ENCODE measurements around the gene PLET1.
"Not testable (repeated sequence)": the region's sequence is repeated elsewhere in the genome, so short reads cannot be mapped to it uniquely, and the experiment has no call there.

Gene PLET1

DNA sequence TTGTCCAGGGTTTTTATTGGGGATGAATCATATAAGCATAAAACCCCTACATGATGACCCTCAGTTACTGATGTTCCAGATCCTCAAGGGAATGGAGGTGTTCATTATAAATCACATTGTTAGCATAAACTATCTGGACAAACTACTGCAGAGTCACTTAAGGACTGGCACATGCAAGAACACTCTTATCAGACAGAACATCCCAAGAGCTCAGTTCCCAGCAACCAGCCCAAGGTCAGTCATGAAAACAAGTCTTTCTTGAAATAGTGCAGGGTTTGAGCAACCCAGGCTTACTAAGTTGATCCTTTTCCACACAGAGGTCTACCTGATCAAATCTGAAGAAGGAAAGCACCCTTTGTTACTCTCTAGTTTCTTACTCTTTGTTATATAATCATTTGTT lies 48.0 kb downstream of the PLET1 start:
- no peak for DNase-seq (ENCODE audit: low read depth, low spot score)

DNA sequence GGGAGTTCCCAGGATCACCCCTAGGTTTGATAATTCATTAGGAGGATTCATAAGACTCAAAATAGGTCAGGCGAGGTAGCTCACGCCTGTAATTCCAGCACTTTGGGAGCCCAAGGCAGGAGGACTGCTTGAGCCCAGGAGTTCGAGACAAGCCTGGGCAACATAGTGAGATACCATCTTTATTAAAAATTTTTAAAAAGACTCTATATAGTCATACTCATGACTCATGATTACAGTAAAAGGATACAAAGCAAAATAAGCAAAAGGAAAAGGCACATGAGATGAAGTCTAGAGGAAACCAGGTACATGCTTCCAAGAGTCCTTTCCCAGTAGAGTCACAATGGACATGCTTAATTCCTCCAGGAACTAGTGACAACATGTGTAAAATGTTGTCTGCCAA lies 48.4 kb downstream of the PLET1 start:
- DNase-seq (ENCODE audit: low read depth, low spot score), result no peak

DNA sequence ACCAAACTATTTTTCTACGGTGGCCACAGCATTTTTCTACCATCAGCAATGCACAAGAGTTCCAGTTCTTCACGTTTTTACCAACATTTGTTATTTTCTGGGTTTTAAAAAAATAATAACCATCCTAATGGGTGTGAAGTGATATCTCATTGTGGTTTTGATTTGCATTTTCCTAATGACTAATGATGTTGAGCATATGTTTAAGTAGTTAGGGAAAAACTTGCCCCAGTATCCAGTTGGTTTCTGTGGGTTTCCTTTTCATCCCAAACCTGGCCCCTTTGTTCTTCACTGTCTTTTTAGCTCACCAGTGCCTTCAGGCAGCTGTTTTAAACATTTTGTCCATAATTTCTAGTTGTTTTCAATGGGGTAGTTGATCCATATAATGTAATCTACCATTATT lies 49.1 kb downstream of the PLET1 start:
- DNase-seq (ENCODE audit: low read depth, low spot score), result no peak

DNA sequence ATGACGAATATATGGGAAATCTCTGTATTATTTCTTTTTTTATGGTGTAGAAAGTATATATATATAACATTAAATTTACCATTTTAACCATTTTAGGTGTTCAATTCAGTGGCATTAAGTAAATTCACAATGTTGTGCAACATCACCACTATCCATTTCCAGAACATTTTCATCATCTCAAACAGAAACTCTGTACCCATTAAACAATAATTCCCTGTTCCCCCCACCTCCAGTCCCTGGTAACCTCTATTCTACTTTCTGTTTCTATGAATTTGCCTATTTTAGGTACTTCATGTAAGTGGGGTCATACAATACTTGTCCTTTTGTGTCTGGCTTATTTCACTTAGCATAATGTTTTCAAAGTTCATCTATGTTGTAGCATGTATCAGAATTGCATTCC lies 49.8 kb downstream of the PLET1 start:
- no peak for DNase-seq (ENCODE audit: low read depth, low spot score)

DNA sequence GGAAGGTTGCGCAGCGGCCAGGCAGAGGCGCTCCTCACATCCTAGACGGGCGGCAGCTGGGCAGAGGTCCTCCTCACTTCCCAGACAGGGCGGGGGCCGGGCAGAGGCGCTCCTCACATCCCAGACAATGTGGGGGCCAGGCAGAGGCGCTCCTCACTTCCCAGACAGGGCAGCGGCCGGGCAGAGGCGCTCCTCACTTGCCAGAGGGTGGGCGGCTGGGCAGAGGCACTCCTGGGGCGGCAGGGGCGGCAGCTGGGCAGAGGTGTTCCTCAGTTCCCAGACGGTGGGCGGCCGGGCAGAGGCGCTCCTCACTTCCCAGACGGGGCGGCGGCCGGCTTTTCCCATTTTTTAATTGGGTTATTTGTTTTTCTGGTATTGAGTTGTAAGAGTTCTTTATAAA lies 54.6 kb downstream of the PLET1 start:
- DNase-seq (ENCODE audit: low read depth, low spot score), result no peak

DNA sequence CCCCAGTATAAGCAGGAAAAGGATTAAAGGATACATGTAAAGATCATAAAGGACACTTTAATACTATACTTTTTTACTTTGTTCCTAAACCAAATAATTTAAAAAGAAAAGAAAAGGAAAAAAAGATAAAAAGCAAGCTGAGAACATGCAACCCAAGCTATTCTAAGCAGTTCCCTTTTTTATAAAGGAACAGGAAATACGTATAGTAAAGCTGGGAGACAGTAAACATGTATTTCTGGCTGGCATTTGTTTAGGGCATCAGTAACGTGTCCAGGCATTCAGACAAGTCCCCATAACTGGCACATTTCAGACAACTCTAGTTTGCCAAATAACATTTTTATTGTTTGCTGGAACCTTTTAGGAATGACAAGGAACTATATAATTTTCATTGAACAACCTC lies 60.4 kb downstream of the PLET1 start:
- no peak for DNase-seq (ENCODE audit: low read depth, low spot score)

DNA sequence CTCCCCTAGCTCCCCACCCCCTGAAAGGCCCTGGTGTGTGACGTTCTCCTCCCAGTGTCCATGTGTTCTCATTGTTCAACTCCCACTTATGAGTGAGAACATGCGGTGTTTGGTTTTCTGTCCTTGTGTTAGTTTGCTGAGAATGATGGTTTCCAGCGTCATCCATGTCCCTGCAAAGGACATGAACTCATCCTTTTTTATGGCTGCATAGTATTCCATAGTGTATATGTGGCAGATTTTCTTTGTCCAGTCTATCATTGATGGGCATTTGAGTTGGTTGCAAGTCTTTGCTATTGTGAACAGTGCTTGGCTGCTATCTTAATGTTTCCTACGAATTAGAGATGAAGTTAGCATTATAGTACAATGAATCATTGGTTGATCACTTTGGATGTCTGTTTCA lies 61.6 kb downstream of the PLET1 start:
- DNase-seq (ENCODE audit: low read depth, low spot score), result not testable (repeated sequence)
